GM23338 (cell line): ENCODE measurements around the gene LCN10. TPM values are rescaled to one million over a fixed set of nuclear protein-coding genes. Genes with fewer than 3 reads are reported as not detected.

Experiments
- ATAC-seq: fragments of 200-7000 bp; cut with Tn5 transposase; 3 replicates; pipeline ENCODE4 v1.9.1; 2020
- DNase-seq: peaks from one replicate; pipeline ENCODE4 v3.0.0-alpha.2; 2015; ENCODE audit warnings: low spot score
- H2AFZ ChIP-seq: fragments of 200-600 bp; sonication (generic); 2 replicates; pipeline ENCODE4 v1.8.0; 2016; ENCODE audit warnings: antibody characterized with exemption, mild to moderate bottlenecking, moderate library complexity
- H3F3A ChIP-seq: fragments of 200-600 bp; sonication (generic); replicated peaks from 2 replicates; pipeline ENCODE4 v1.8.0; 2017; ENCODE audit warnings: antibody characterized with exemption, mixed run types, low read depth
- H3K27ac ChIP-seq: fragments of 200-600 bp; sonication (generic); 2 replicates; pipeline ENCODE4 v1.6.1; 2016; ENCODE audit warnings: low read depth
- H3K27me3 ChIP-seq: fragments of 200-600 bp; sonication (generic); 2 replicates; pipeline ENCODE4 v1.8.0; 2016; ENCODE audit warnings: mild to moderate bottlenecking, mixed run types, moderate library complexity; ENCODE audit not compliant: insufficient read depth
- H3K36me3 ChIP-seq: fragments of 200-600 bp; sonication (generic); 2 replicates; pipeline ENCODE4 v1.8.0; 2016; ENCODE audit warnings: mild to moderate bottlenecking; ENCODE audit not compliant: insufficient read depth
- H3K4me1 ChIP-seq: fragments of 200-600 bp; sonication (generic); 2 replicates; pipeline ENCODE4 v1.8.0; 2016; ENCODE audit warnings: mild to moderate bottlenecking, moderate library complexity; ENCODE audit not compliant: insufficient read depth
- H3K4me2 ChIP-seq: fragments of 200-600 bp; sonication (generic); 2 replicates; pipeline ENCODE4 v1.7.1; 2017; ENCODE audit warnings: mixed run types
- H3K4me3 ChIP-seq: fragments of 200-600 bp; sonication (generic); 2 replicates; pipeline ENCODE4 v1.6.1; 2016; ENCODE audit warnings: mixed run types
- H3K79me2 ChIP-seq: fragments of 200-600 bp; sonication (generic); replicated peaks from 2 replicates; pipeline ENCODE4 v1.8.0; 2017; ENCODE audit warnings: mild to moderate bottlenecking; ENCODE audit not compliant: insufficient read depth
- H3K9me2 ChIP-seq: fragments of 200-600 bp; sonication (generic); 2 replicates; pipeline ENCODE4 v1.8.0; 2017; ENCODE audit not compliant: insufficient read depth
- H4K20me1 ChIP-seq: fragments of 200-600 bp; sonication (generic); replicated peaks from 2 replicates; pipeline ENCODE4 v1.8.0; 2017; ENCODE audit warnings: mild to moderate bottlenecking; ENCODE audit not compliant: insufficient read depth
- H3K27ac Mint-ChIP-seq: 2 replicates; pipeline ENCODE4 v1.8.0; 2020; ENCODE audit warnings: inconsistent platforms, mild to moderate bottlenecking, moderate library complexity, mixed read lengths
- H3K27me3 Mint-ChIP-seq: 3 replicates; pipeline ENCODE4 v1.8.0; 2022; ENCODE audit warnings: low read depth, mild to moderate bottlenecking, moderate library complexity, mixed read lengths, inconsistent platforms; ENCODE audit not compliant: insufficient read depth, poor library complexity
- H3K36me3 Mint-ChIP-seq: 3 replicates; pipeline ENCODE4 v1.8.0; 2021; ENCODE audit warnings: low read depth, mild to moderate bottlenecking, inconsistent platforms, moderate library complexity, mixed read lengths
- H3K4me1 Mint-ChIP-seq: 3 replicates; pipeline ENCODE4 v1.8.0; 2020; ENCODE audit warnings: mild to moderate bottlenecking, inconsistent platforms, mixed read lengths
- H3K4me3 Mint-ChIP-seq: 3 replicates; pipeline ENCODE4 v1.8.0; 2021; ENCODE audit warnings: moderate library complexity, mild to moderate bottlenecking, inconsistent platforms, mixed read lengths
- H3K9me3 Mint-ChIP-seq: 3 replicates; pipeline ENCODE4 v1.8.0; 2020; ENCODE audit warnings: moderate library complexity, mild to moderate bottlenecking, inconsistent platforms, mixed read lengths
- ETS1 ChIP-seq: IDR thresholded peaks from 2 replicates; pipeline ENCODE4 v1.6.1; 2016; ENCODE audit warnings: antibody characterized with exemption
- EZH2 ChIP-seq: fragments of 200-600 bp; sonication (generic); IDR thresholded peaks from one replicate; pipeline ENCODE4 v1.8.0; 2017; ENCODE audit warnings: antibody characterized with exemption, mild to moderate bottlenecking, low read depth; ENCODE audit not compliant: unreplicated experiment
- ZNF331 ChIP-seq: fragments of 250-450 bp; sonication (Bioruptor Pico); IDR thresholded peaks from 2 replicates; pipeline ENCODE4 v1.5.0; 2020; ENCODE audit warnings: low read depth, mild to moderate bottlenecking, moderate library complexity
- polyA plus RNA-seq: library from polyadenylated mRNA; unstranded; fragments of >200 nt; fragmentation: Nextera tagmentation; extraction: Ambion mirVana; gene quantifications from 2 replicates; pipeline ENCODE4 v1.2.1, GENCODE V29; 2016
- total RNA-seq: library from RNA; depleted of rRNA; stranded (reverse); fragments of >200 nt; shearing (Covaris generic); gene quantifications from 2 replicates; pipeline ENCODE4 v1.2.3, GENCODE V29; 2014
- TF ChIP-seq, protein P1 (sequence below): fragments of 250-450 bp; sonication (Bioruptor Pico); IDR thresholded peaks from 2 replicates; pipeline ENCODE4 v1.5.0; 2020; ENCODE audit warnings: mild to moderate bottlenecking, moderate library complexity

Gene LCN10
- total and polyA plus RNA-seq, 2 experiments from 2014 or later, result 0.45 to 0.74 TPM

DNA sequence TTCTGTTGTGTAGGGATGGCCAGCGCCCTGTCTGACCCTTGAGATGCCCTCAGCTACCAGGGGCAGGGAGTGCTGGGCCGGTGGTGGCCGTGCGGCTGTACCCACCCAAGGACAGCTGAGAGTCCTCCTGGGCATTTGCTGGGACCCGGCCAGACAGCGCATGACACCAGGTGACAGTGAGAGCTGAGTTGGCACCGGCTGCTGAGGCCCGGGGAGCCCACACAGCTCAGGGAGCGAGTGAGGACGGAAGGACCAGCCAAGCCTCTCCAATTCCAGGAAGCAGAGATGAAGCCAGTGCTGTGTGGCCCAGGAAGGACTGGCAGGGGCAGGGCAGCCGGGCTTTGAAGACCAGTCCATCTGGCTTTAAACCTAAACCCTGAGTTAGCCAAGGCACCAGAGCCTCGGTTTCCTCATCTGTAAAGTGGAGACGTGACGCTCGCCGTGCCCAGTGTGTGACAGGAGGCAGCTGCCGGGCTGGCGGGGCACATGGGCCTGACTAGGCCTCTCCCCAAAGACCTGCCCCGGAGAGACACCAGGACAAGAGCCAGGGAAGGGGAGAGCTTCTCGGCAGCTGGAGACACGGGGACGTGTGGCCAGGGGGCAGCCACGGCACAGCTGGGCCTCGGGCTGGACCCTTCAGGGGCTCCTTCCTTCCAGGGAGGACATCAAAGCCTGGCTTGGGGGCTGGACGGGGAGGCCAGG lies 52.5 kb downstream of the LCN10 start (continued):
- no peak for TF ChIP-seq ZNF331 (CRISPR knock-in tag)
- no peak for TF ChIP-seq ETS1
- TF ChIP-seq, protein P1, sequence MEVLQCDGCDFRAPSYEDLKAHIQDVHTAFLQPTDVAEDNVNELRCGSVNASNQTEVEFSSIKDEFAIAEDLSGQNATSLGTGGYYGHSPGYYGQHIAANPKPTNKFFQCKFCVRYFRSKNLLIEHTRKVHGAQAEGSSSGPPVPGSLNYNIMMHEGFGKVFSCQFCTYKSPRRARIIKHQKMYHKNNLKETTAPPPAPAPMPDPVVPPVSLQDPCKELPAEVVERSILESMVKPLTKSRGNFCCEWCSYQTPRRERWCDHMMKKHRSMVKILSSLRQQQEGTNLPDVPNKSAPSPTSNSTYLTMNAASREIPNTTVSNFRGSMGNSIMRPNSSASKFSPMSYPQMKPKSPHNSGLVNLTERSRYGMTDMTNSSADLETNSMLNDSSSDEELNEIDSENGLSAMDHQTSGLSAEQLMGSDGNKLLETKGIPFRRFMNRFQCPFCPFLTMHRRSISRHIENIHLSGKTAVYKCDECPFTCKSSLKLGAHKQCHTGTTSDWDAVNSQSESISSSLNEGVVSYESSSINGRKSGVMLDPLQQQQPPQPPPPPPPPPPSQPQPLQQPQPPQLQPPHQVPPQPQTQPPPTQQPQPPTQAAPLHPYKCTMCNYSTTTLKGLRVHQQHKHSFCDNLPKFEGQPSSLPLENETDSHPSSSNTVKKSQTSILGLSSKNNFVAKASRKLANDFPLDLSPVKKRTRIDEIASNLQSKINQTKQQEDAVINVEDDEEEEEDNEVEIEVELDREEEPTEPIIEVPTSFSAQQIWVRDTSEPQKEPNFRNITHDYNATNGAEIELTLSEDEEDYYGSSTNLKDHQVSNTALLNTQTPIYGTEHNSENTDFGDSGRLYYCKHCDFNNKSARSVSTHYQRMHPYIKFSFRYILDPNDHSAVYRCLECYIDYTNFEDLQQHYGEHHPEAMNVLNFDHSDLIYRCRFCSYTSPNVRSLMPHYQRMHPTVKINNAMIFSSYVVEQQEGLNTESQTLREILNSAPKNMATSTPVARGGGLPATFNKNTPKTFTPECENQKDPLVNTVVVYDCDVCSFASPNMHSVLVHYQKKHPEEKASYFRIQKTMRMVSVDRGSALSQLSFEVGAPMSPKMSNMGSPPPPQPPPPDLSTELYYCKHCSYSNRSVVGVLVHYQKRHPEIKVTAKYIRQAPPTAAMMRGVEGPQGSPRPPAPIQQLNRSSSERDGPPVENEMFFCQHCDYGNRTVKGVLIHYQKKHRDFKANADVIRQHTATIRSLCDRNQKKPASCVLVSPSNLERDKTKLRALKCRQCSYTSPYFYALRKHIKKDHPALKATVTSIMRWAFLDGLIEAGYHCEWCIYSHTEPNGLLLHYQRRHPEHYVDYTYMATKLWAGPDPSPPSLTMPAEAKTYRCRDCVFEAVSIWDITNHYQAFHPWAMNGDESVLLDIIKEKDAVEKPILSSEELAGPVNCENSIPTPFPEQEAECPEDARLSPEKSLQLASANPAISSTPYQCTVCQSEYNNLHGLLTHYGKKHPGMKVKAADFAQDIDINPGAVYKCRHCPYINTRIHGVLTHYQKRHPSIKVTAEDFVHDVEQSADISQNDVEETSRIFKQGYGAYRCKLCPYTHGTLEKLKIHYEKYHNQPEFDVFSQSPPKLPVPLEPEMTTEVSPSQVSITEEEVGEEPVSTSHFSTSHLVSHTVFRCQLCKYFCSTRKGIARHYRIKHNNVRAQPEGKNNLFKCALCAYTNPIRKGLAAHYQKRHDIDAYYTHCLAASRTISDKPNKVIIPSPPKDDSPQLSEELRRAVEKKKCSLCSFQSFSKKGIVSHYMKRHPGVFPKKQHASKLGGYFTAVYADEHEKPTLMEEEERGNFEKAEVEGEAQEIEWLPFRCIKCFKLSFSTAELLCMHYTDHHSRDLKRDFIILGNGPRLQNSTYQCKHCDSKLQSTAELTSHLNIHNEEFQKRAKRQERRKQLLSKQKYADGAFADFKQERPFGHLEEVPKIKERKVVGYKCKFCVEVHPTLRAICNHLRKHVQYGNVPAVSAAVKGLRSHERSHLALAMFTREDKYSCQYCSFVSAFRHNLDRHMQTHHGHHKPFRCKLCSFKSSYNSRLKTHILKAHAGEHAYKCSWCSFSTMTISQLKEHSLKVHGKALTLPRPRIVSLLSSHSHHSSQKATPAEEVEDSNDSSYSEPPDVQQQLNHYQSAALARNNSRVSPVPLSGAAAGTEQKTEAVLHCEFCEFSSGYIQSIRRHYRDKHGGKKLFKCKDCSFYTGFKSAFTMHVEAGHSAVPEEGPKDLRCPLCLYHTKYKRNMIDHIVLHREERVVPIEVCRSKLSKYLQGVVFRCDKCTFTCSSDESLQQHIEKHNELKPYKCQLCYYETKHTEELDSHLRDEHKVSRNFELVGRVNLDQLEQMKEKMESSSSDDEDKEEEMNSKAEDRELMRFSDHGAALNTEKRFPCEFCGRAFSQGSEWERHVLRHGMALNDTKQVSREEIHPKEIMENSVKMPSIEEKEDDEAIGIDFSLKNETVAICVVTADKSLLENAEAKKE (CRISPR knock-in tag), result no peak

DNA sequence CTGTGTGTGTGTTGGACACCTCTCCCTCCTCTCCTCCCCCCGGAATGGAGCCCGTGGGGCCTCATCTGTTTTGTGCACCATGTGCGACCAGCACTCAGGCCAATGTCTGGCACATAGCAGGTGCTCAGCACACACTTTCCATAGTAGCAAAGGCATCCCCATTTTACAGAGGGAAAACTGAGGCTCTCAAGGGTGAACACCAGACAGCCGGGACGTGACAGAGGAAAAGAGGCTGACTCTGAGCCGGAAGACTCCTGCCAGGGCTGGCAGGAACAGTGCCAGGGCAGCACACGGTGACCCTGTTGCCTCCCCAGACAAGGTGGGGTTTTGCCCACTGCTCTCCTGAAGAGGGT lies 53.7 kb downstream of the LCN10 start:
- no peak overlapping the region for H3K27ac Mint-ChIP-seq
- H3K9me3 Mint-ChIP-seq, result no peaks in the 10 kb centered on the region
- Histone ChIP-seq H3K9me2 (no peaks in the 10 kb centered on the region), H3K4me3 (no peak overlapping the region), H4K20me1 (no peaks in the 10 kb centered on the region), H2AFZ (no peak overlapping the region), H3K27ac (no peak overlapping the region), H3F3A (0 out of 2 replicates have a peak, but pooled peaks cover 3% of the 10 kb centered on the region), H3K79me2 (peaks cover 10% of the 10 kb centered on the region; the same call in 1 of the 2 replicates), H3K4me2 (no peak overlapping the region), H3K27me3 (no peaks in the 10 kb centered on the region), H3K4me1 (no peaks in the 10 kb centered on the region; the same call in 1 of the 2 replicates), H3K36me3 (no peaks in the 10 kb centered on the region)
- H3K4me1 Mint-ChIP-seq, result peaks cover 10% of the 10 kb centered on the region; the same call in 2 of the 3 replicates
- ATAC-seq (no peak), DNase-seq (no peak)
- H3K27me3 Mint-ChIP-seq, result peaks cover 20% of the 10 kb centered on the region
- no peaks in the 10 kb centered on the region for H3K36me3 Mint-ChIP-seq
- H3K4me3 Mint-ChIP-seq, result no peak overlapping the region
- TF ChIP-seq, protein P1 (CRISPR knock-in tag), result no peak
- TF ChIP-seq EZH2, result no peak
